Bronchial epithelial cell (primary cell): ENCODE results near the gene RDH13. TPM values are rescaled to one million over a fixed set of nuclear protein-coding genes. Genes with fewer than 3 reads are reported as not detected.

ENCODE experiments used
- DNase-seq: peaks from one replicate; pipeline ENCODE4 v3.0.0-alpha.2; 2010; ENCODE audit warnings: low read depth
- FAIRE-seq: peaks from 2 replicates; lab custom pipeline; 2011; peaks lifted over from hg19 to GRCh38; lab: Jason Lieb, UNC
- H3K27me3 ChIP-seq: 2 replicates; pipeline ENCODE4 v1.5.1; 2011; ENCODE audit warnings: low read length; ENCODE audit not compliant: control insufficient read depth, insufficient read depth
- H3K36me3 ChIP-seq: 2 replicates; pipeline ENCODE4 v1.5.1; 2011; ENCODE audit warnings: low read length; ENCODE audit not compliant: control insufficient read depth, insufficient read depth
- H3K4me3 ChIP-seq: 2 replicates; pipeline ENCODE4 v1.5.1; 2011; ENCODE audit warnings: mild to moderate bottlenecking, low read depth, low read length, control low read depth
- CTCF ChIP-seq: IDR thresholded peaks from 2 replicates; pipeline ENCODE4 v1.5.1; 2011; ENCODE audit warnings: mild to moderate bottlenecking, moderate library complexity, low read length, control low read depth, inconsistent platforms; ENCODE audit not compliant: insufficient read depth, severe bottlenecking
- total RNA-seq: library from RNA; depleted of rRNA; stranded (reverse); fragments of >200 nt; gene quantifications from 2 replicates; pipeline ENCODE4 v1.2.1, GENCODE V29; 2014

Gene RDH13
- total RNA-seq, 1 donor from 2014 or later, result 23.7 TPM

- no peak overlapping the region for H3K4me3 ChIP-seq
- FAIRE-seq, result no peak
- no peak for TF ChIP-seq CTCF
- DNase-seq, result no peak
- no peaks in the 10 kb centered on the region for H3K27me3 ChIP-seq
- no peaks in the 10 kb centered on the region for H3K36me3 ChIP-seq
Observed at GRCh38 chr19:55018633-55019032, 44.3 kb downstream of the RDH13 start.

DNA sequence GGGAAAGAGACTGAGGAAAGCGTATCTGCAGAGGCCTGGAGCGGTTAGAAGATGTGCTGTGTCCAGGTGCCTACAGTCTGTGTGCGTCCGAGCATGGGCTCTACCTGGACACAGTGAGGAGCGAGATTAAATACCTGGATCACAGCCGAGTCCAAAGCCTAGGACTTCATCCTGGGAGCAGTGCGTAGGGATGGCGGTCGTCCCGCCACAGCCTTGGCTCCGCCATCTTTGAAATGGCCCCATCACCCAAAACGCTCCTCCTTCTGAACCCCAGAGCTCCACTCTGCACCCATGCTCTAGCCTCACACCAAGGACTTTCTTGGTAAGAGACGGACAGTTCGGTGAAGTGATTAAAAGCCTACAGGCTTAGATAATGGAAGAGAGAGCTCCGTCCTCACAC, 44.7 kb downstream of the RDH13 start:
- H3K36me3 ChIP-seq, result no peaks in the 10 kb centered on the region
- no peak for DNase-seq
- no peak for FAIRE-seq
- no peaks in the 10 kb centered on the region for H3K27me3 ChIP-seq
- H3K4me3 ChIP-seq, result no peak overlapping the region
- TF ChIP-seq CTCF, result no peak

DNA sequence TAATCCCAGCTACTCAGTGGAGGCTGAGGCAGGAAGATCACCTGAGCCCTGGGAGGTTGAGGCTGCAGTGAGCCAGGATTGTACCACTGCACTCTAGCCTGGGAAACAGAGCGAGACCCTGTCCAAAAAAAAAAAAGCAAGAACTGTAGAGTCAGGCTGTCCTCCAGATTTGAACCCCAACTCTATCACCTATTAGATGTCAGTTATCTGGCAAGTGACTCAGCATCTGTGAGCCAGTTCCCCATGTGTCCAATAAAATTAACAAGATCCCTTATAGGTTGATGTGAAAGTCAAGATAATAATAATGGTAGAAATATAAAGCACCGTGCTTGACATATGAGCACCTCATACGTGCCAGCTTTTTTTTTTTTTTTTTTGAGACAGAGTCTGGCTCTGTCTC, 46.9 kb downstream of the RDH13 start:
- H3K36me3 ChIP-seq, result no peaks in the 10 kb centered on the region
- FAIRE-seq, result no peak
- DNase-seq, result no peak
- no peak overlapping the region for H3K4me3 ChIP-seq
- TF ChIP-seq CTCF, result no peak
- no peaks in the 10 kb centered on the region for H3K27me3 ChIP-seq

DNA sequence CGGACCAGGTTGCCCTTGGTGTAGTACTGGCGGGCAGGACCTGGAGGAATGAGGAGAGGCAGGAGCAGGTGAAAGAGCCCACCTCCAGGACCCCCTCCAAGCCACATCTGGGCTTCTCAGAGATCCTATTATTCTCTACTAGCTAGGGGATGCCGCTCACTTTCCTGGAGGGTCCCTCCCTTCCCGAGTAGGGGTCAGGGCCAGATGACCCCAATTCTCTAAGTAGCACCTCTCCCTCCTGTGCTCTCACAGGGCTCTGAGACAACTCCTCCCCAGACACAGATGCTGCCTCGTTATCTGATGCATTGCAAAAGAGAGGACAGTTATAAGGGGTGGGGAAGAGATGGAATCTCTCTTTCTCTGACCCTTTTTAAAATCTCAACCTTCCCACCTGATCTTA, 47.8 kb downstream of the RDH13 start:
- FAIRE-seq (no peak), DNase-seq (no peak)
- TF ChIP-seq CTCF, result no peak
- Histone ChIP-seq H3K4me3 (no peak overlapping the region), H3K36me3 (no peaks in the 10 kb centered on the region), H3K27me3 (no peaks in the 10 kb centered on the region)

DNA sequence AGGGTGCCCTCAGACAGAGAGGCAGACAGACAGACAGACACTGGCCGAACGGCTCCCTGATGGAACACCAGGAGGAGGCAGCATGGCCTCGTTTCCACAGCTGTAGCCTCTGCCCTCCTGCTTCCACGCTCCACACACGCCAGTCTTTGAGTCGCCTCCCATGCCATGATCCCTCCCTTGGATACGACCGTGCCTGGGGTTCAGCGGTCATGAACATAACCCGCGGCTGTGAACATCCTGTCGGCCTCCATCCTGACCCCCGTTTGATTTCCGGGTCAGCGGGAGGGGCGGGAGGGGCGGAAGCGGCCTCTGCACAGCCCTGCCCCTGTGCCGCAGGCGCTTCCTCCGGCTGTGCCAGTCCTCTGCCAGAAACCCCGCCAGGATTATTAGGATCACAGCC, 48.2 kb downstream of the RDH13 start:
- no peak for FAIRE-seq
- H3K4me3 ChIP-seq, result no peak overlapping the region
- no peaks in the 10 kb centered on the region for H3K36me3 ChIP-seq
- TF ChIP-seq CTCF, result no peak
- no peaks in the 10 kb centered on the region for H3K27me3 ChIP-seq
- no peak for DNase-seq

- FAIRE-seq (no peak), DNase-seq (no peak)
- Histone ChIP-seq H3K27me3 (no peaks in the 10 kb centered on the region), H3K4me3 (no peak overlapping the region), H3K36me3 (no peaks in the 10 kb centered on the region)
- no peak for TF ChIP-seq CTCF
Observed at GRCh38 chr19:55013596-55013995, 49.4 kb downstream of the RDH13 start.
